ENCODE data around the gene SLC25A15.

The SLC25A15 gene

GRCh38 chr13:40789275-40790153 lies at the start of gene SLC25A15:
Gene SLC25A15 (plus strand): TSS chr13:40789611. CDS start chr13:40793227, 3,616 bp downstream.
- DNase-seq (ENCODE audit: low spot score), result peak; percentile 90

GRCh38 chr13:40749327-40749726 lies 40.1 kb upstream of the SLC25A15 start:
- DNase-seq (ENCODE audit: low spot score), result no peak

GRCh38 chr13:40755082-40755700 lies 34.2 kb upstream of the SLC25A15 start:
- no peak for DNase-seq (ENCODE audit: low spot score)

GRCh38 chr13:40756042-40756441 lies 33.4 kb upstream of the SLC25A15 start:
- no peak for DNase-seq (ENCODE audit: low spot score)

- DNase-seq (ENCODE audit: low spot score), result no peak
Observed at GRCh38 chr13:40758811-40759210, 30.6 kb upstream of the SLC25A15 start.

GRCh38 chr13:40762849-40763248 lies 26.6 kb upstream of the SLC25A15 start:
- DNase-seq (ENCODE audit: low spot score), result no peak

GRCh38 chr13:40764587-40765403 lies 24.6 kb upstream of the SLC25A15 start:
- no peak for DNase-seq (ENCODE audit: low spot score)

- no peak for DNase-seq (ENCODE audit: low spot score)
Observed at GRCh38 chr13:40765602-40766001, 23.8 kb upstream of the SLC25A15 start.

- DNase-seq (ENCODE audit: low spot score), result no peak
Observed at GRCh38 chr13:40769970-40770369, 19.4 kb upstream of the SLC25A15 start.

GRCh38 chr13:40770609-40770933 lies 18.8 kb upstream of the SLC25A15 start:
- no peak for DNase-seq (ENCODE audit: low spot score)

GRCh38 chr13:40770934-40771618 lies 18.3 kb upstream of the SLC25A15 start, which contains the start of gene MRPS31:
Gene MRPS31 (minus strand): TSS chr13:40771190. CDS start chr13:40771136, 54 bp downstream.
- DNase-seq (ENCODE audit: low spot score), result peak; percentile 95

GRCh38 chr13:40772765-40773473 lies 16.5 kb upstream of the SLC25A15 start:
- DNase-seq (ENCODE audit: low spot score), result no peak

- DNase-seq (ENCODE audit: low spot score), result no peak
Observed at GRCh38 chr13:40774672-40775071, 14.7 kb upstream of the SLC25A15 start.

GRCh38 chr13:40776232-40776631 lies 13.2 kb upstream of the SLC25A15 start:
- no peak for DNase-seq (ENCODE audit: low spot score)

- DNase-seq (ENCODE audit: low spot score), result no peak
Observed at GRCh38 chr13:40776681-40777165, 12.7 kb upstream of the SLC25A15 start.

GRCh38 chr13:40777166-40777808 lies 12.1 kb upstream of the SLC25A15 start:
- DNase-seq (ENCODE audit: low spot score), result peak; percentile 51

- DNase-seq (ENCODE audit: low spot score), result no peak
Observed at GRCh38 chr13:40777809-40778175, 11.6 kb upstream of the SLC25A15 start.

- no peak for DNase-seq (ENCODE audit: low spot score)
Observed at GRCh38 chr13:40779049-40779448, 10.4 kb upstream of the SLC25A15 start.

GRCh38 chr13:40779796-40780285 lies 9.6 kb upstream of the SLC25A15 start:
- DNase-seq (ENCODE audit: low spot score), result no peak

GRCh38 chr13:40780822-40781401 lies 8.5 kb upstream of the SLC25A15 start:
- no peak for DNase-seq (ENCODE audit: low spot score)

Data from D341Med (cell line).